ENCODE results near the gene RAB20.

RAB20 gene

GRCh38 chr13:110553417-110553816 is 8.1 kb downstream of the RAB20 start:
- DNase-seq, result no peak

GRCh38 chr13:110552767-110553166 is 8.8 kb downstream of the RAB20 start:
- no peak for DNase-seq

GRCh38 chr13:110551284-110551683 is 10.2 kb downstream of the RAB20 start:
- no peak for DNase-seq

GRCh38 chr13:110549795-110550160 is 11.7 kb downstream of the RAB20 start:
- no peak for DNase-seq

GRCh38 chr13:110548891-110549794 is 12.4 kb downstream of the RAB20 start:
- no peak for DNase-seq

GRCh38 chr13:110546926-110547325 is 14.6 kb downstream of the RAB20 start:
- DNase-seq, result peak; percentile 59

GRCh38 chr13:110546378-110546777 is 15.1 kb downstream of the RAB20 start:
- DNase-seq, result no peak

- DNase-seq, result no peak
Measured at GRCh38 chr13:110542169-110542796, 19.2 kb downstream of the RAB20 start.

- no peak for DNase-seq
Measured at GRCh38 chr13:110541526-110541920, 20.0 kb downstream of the RAB20 start.

GRCh38 chr13:110540871-110541525 is 20.5 kb downstream of the RAB20 start:
- no peak for DNase-seq

- DNase-seq, result no peak
Measured at GRCh38 chr13:110539894-110540293, 21.6 kb downstream of the RAB20 start.

- peak; percentile 39 for DNase-seq
Measured at GRCh38 chr13:110538632-110539031, 22.9 kb downstream of the RAB20 start.

GRCh38 chr13:110536006-110536693 is 25.4 kb downstream of the RAB20 start:
- peak; percentile 97 for DNase-seq

GRCh38 chr13:110535526-110535925 is 26.0 kb downstream of the RAB20 start:
- DNase-seq, result no peak

- DNase-seq, result no peak
Measured at GRCh38 chr13:110533771-110534670, 27.5 kb downstream of the RAB20 start.

- DNase-seq, result peak; percentile 40
Measured at GRCh38 chr13:110532258-110532657, 29.3 kb downstream of the RAB20 start.

GRCh38 chr13:110531671-110532083 is 29.8 kb downstream of the RAB20 start:
- peak; percentile 94 for DNase-seq

GRCh38 chr13:110531100-110531499 is 30.4 kb downstream of the RAB20 start:
- DNase-seq, result no peak

GRCh38 chr13:110529522-110530311 is 31.8 kb downstream of the RAB20 start:
- DNase-seq, result no peak

GRCh38 chr13:110528911-110529310 is 32.6 kb downstream of the RAB20 start:
- no peak for DNase-seq

- DNase-seq, result peak; percentile 97
Measured at GRCh38 chr13:110528371-110528770, 33.2 kb downstream of the RAB20 start.

Data from inflammatory macrophage treated with lipopolysaccharide for 4 hours (primary cell).